NB4 (cell line): ENCODE results near the gene CNNM4.

Experiments used
- DNase-seq: peaks from one replicate; pipeline ENCODE4 v3.0.0; 2010; ENCODE audit warnings: low read depth
- H3K4me3 ChIP-seq: one replicate; pipeline ENCODE4 v1.5.1; 2011; ENCODE audit warnings: mild to moderate bottlenecking, low read depth, low read length, moderate library complexity
- CTCF ChIP-seq: IDR thresholded peaks from one replicate; pipeline ENCODE4 v1.5.1; 2012; ENCODE audit warnings: low read depth, low read length
- MAX ChIP-seq: IDR thresholded peaks from 2 replicates; pipeline ENCODE4 v1.6.1; 2011; ENCODE audit warnings: low read depth, low read length
- MYC ChIP-seq: IDR thresholded peaks from 2 replicates; pipeline ENCODE4 v1.6.1; 2011; ENCODE audit warnings: low read depth, low read length
- POLR2A ChIP-seq: IDR thresholded peaks from 2 replicates; pipeline ENCODE4 v1.6.1; 2011; ENCODE audit warnings: mild to moderate bottlenecking; ENCODE audit not compliant: insufficient read length; ENCODE audit errors: extremely low read depth

The CNNM4 gene

GRCh38 chr2:96773922-96774321 lies 13.2 kb downstream of the CNNM4 start:
- H3K4me3 ChIP-seq: no peak overlapping the region
- no peak for DNase-seq
- TF ChIP-seq MAX: no peak
- no peak for TF ChIP-seq CTCF

- TF ChIP-seq MAX: no peak
- TF ChIP-seq MYC: no peak
- no peak overlapping the region for H3K4me3 ChIP-seq
- DNase-seq: no peak
Observed at GRCh38 chr2:96775160-96775559, 14.5 kb downstream of the CNNM4 start.

GRCh38 chr2:96783388-96783787 lies 22.7 kb downstream of the CNNM4 start:
- no peak overlapping the region for H3K4me3 ChIP-seq
- TF ChIP-seq MYC (no peak), MAX (no peak), CTCF (no peak), POLR2A (no peak)
- DNase-seq: no peak

- H3K4me3 ChIP-seq: no peak overlapping the region
- TF ChIP-seq MAX (no peak), POLR2A (no peak), MYC (no peak), CTCF (no peak)
- no peak for DNase-seq
Observed at GRCh38 chr2:96787411-96787810, 26.7 kb downstream of the CNNM4 start.

GRCh38 chr2:96788442-96789244 lies 27.9 kb downstream of the CNNM4 start:
- no peak for DNase-seq
- no peak overlapping the region for H3K4me3 ChIP-seq
- TF ChIP-seq POLR2A: no peak
- no peak for TF ChIP-seq MAX
- no peak for TF ChIP-seq CTCF
- no peak for TF ChIP-seq MYC

- TF ChIP-seq MAX (no peak), CTCF (no peak), MYC (no peak), POLR2A (no peak)
- no peak for DNase-seq
- H3K4me3 ChIP-seq: no peak overlapping the region
Observed at GRCh38 chr2:96789245-96789617, 28.5 kb downstream of the CNNM4 start.
